ENCODE measurements around the gene GATAD2A.

GATAD2A gene

DNA sequence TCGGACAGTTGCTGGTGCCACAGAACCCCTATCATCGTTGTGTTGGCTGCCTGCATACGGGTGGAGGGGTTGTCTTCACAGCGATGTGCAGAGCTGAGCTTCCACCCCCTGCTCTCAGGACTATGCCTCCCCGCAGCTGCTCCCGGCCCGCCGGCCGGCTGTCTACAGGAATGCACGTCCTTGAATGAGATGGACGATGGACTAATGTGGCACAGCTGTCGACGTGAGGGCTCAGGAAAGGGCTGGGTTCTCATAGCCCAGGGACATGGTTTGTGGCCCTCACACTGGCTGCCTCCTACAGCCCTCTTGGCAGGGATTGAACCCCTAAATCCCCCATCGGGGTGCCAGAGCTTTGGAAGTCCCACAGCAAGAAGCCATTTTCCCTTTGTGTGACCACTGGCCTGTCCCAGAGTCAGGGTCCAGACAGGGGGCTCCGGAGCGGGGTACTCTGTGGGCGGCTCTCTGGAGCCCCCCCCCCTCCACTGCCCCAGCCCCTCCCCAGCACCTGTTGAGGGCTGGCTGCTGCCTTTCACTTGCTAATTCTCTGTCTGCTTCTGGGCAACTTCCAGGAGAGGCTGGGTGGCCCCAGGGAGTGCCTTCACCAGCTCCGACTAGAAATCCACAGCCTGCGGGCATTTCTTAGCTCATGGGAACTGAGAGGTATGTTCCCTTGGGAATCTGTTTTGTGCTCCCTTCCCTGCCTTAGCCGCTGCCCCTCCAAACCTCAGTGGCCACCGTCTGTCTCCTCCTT is 69.7 kb downstream of the GATAD2A start:
- in situ Hi-C loops (cut with HindIII; ENCODE audit: low sequenced_read_pairs), result no loop called here
- TF ChIP-seq, protein P1, sequence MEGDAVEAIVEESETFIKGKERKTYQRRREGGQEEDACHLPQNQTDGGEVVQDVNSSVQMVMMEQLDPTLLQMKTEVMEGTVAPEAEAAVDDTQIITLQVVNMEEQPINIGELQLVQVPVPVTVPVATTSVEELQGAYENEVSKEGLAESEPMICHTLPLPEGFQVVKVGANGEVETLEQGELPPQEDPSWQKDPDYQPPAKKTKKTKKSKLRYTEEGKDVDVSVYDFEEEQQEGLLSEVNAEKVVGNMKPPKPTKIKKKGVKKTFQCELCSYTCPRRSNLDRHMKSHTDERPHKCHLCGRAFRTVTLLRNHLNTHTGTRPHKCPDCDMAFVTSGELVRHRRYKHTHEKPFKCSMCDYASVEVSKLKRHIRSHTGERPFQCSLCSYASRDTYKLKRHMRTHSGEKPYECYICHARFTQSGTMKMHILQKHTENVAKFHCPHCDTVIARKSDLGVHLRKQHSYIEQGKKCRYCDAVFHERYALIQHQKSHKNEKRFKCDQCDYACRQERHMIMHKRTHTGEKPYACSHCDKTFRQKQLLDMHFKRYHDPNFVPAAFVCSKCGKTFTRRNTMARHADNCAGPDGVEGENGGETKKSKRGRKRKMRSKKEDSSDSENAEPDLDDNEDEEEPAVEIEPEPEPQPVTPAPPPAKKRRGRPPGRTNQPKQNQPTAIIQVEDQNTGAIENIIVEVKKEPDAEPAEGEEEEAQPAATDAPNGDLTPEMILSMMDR (IDR thresholded peaks at IDR 0.05; ENCODE audit: low read depth, low read length, missing control alignments), result no peak
- DNase-seq (ENCODE audit: low read depth), result no peak
- no peak overlapping the region for H3K4me3 ChIP-seq (ENCODE audit: low read depth, low read length)

DNA sequence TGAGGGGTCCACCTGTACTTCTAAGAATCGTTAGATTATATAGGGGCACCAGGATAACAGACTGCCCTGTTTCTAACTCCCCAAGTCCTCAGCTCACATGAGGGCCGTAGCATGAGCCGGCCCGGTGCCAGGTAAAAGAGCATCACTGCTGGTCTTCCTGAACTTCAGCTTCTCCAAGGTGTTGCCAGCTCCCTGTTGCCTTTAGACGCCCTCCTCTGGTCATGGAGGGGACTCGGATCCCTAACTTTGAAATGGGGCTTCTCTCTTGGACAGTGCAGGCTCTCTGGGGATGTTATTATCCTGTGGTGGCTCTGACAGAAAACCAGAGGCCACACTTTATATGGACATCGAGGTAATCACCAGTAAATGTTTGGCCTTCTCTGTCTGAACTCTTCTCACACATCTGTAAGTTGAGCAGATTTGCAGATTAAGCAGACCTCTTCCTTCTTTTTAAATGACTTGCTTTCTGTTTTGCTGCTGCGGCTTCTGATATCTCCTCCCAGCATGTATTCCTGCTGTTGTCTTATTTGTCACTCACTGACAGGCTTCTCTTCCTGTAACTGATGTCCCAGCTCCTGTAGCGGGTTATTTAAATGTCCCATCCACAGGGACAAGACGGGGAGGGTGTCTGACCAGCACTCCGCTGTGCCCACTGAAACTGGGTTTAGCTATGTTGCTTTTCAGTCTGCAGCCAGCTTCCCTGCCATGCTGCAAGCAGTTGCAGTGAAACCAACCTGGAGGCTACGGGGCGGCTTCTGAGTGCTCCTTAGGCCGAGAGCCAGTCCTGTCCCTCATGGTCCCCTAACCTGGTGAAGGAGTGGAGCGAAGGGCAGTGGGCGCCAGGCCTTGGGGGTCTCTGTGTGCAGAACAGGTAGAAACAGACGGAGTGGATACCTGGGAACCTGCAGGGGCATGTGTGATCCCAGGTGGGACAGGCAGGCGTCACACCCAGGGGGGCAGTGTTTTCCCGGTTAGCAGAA is 70.7 kb downstream of the GATAD2A start:
- DNase-seq (ENCODE audit: low read depth), result no peak
- in situ Hi-C loops (cut with HindIII; ENCODE audit: low sequenced_read_pairs), result no loop called here
- TF ChIP-seq, protein P1 (IDR thresholded peaks at IDR 0.05; ENCODE audit: low read depth, low read length, missing control alignments), result peak; percentile 69
- no peak overlapping the region for H3K4me3 ChIP-seq (ENCODE audit: low read depth, low read length)

GRCh38 chr19:19477705-19478383 is 72.4 kb downstream of the GATAD2A start:
- in situ Hi-C loops (cut with HindIII; ENCODE audit: low sequenced_read_pairs), result no loop called here
- DNase-seq (ENCODE audit: low read depth), result no peak
- H3K4me3 ChIP-seq (ENCODE audit: low read depth, low read length), result no peak overlapping the region
- TF ChIP-seq, protein P1 (IDR thresholded peaks at IDR 0.05; ENCODE audit: low read depth, low read length, missing control alignments), result no peak

GRCh38 chr19:19480688-19481087 is 75.2 kb downstream of the GATAD2A start:
- peak; percentile 41 for DNase-seq (ENCODE audit: low read depth)
- in situ Hi-C loops (cut with HindIII; ENCODE audit: low sequenced_read_pairs), result no loop called here
- TF ChIP-seq, protein P1 (IDR thresholded peaks at IDR 0.05; ENCODE audit: low read depth, low read length, missing control alignments), result no peak
- H3K4me3 ChIP-seq (ENCODE audit: low read depth, low read length), result no peak overlapping the region

- no peak for DNase-seq (ENCODE audit: low read depth)
- in situ Hi-C loops (cut with HindIII; ENCODE audit: low sequenced_read_pairs), result no loop called here
- H3K4me3 ChIP-seq (ENCODE audit: low read depth, low read length), result no peak overlapping the region
- TF ChIP-seq, protein P1 (IDR thresholded peaks at IDR 0.05; ENCODE audit: low read depth, low read length, missing control alignments), result no peak
These were observed 77.5 kb downstream of the GATAD2A start for GRCh38 chr19:19482809-19483596.

Data from astrocyte of the cerebellum (primary cell).